Measurements from ENCODE around the gene MACROH2A1.

The MACROH2A1 gene

DNA sequence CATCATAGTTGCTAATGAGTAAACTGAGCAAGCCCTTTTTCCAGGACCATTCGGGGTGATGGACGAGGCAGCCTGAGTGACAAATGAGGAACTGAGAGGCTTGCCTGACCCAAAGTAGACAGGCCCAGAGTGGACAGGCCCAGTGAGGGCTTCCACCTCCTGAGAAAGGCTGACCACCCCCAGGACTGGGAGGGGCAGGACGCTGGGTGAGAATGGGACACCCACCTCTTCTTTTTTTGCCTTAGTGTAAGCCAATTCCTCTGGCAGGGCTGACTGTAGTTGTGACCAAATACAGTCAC, 68.3 kb downstream of the MACROH2A1 start:
- no peak for DNase-seq (ENCODE audit: low spot score)

DNA sequence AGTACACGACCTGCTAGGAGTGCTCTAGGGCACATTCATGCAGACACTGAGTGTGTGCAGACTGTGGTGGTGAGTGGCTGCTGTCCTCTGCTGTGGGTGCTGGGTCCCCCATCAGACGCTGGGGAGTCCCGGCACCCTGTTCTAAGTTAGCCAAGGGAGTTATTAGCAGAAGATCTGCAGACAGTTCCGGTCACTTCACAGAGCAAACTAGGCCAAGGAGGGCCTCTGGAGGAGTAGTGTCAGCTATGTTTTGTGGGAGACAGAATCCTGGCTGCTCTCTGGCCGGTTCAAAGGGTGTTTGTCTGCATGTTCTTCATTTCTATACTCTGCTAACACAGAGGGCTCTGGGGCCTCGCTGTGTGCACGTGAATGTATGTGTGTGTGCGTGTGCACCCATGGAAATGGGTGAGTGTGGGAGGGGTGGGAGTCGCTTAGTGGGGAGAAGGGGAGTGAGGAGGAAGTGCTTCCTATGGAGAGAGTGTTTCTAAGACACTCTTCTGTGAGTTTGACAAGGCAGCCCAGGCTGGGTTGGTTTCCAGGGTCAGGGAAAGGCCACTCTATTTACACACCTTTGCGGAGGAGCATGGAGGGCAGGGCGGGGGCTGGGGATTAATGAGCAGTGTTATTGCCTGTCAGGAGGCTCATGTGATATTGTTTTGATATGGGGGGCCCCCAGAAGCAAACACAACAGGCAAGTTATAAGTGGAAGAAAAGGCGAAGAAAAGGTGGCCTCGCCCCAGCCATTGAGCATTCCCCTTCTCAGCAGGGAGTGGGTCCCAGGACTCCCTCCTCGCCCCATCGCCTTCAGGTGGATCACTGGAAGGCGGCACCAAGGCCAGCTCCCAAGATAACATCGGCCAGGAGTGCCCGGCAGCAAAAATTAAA, 68.9 kb downstream of the MACROH2A1 start:
- no peak for DNase-seq (ENCODE audit: low spot score)

DNA sequence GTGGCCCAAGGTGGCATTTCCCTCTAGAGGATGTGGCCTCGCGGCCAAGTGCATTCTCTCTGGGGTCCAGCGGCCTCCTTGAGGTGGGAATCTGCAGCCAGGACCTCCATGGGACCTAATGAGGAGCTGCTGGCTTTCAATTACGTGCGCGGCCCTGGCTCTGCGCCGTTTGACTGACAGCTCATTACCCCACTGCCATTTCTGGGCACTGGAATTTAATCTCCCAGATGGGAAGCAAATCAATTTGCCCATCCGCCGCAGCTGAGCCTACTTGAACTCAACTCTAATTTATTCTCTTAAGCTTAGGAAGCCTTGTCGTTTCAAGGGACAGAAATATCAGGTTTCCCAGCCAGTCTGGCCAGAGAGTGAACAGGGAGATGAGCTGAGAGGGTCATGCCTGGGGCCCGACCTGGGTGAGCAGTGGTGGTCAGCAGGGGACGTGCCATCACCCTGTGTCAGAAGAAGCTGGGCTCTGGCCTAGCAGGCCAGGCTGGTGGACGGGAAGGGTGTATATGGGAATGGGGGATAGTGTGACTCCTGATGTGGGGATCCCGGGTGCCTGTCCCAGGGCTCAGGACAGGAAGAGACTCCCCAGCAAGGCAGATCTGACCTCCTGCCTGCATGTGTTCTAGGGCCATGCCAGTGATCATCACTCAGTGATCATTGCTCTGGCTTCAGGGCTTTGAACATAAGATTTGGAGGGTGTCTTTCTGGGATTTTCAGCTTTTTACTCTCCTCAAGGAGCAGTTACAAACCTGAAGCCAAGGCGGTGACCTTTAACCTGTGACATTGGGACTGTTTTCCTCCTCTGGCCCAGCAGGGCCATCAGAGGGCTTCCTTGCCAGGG, 69.7 kb downstream of the MACROH2A1 start:
- no peak for DNase-seq (ENCODE audit: low spot score)

DNA sequence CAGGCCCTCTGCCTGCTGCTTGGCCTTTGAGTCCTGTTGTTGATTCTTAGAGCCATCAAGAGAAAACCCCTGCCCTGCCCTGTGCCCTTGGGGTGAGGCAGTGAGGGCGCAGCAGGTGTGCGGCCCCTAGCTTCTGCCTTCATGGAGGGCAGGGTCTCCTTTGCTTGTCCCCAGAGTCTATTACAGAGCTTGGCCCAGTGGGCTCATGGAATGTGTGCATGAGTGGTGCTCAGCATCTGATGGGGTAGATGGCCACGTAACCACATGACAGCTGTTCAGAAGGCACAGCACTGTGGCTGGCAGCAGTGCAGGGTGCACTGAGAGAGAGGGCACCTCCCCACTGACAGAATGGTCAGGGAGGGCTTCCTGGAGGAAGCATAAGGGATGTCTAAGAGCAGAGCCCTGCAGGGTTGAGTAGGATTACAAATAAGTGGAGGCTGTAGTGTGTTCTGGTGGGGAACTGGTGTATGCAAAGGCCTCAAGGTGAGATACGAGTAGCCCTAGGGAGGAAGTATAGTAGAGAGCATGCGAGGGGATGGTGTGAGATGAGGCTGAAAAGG, 70.8 kb downstream of the MACROH2A1 start:
- DNase-seq (ENCODE audit: low spot score), result no peak

DNA sequence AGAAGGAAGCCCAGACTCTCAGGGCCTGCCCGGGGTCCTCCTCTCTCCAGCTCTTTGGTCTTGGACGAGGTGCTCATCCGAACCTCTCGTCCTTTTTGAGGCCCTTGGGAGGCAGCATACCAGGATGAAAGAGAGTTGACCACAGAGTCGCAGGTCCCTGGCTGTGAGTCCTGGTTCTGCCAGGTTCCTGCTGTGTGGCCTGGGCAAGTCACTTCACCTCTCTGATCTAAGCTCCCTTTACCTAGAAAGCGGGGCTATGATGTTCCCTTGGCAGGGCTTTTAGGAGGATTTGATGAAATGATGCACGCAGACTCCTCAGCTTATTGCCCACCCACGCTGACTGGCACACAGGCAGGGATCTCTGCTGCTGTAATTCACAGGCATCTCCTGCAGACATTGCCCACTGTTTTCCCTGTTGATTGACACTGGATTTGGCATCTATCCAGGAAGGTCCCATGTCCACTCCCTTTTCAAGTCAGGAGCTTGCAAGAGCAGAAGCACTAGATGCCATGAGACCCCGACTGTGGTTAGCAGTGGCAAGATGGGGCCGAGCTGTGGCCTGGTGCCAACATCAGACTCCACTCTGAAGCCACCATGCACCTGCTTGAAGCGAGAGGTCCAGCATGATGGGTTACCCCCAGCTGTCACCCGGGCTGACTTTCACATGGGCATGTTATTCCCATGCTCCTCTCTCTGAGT, 71.5 kb downstream of the MACROH2A1 start:
- DNase-seq (ENCODE audit: low spot score), result no peak

DNA sequence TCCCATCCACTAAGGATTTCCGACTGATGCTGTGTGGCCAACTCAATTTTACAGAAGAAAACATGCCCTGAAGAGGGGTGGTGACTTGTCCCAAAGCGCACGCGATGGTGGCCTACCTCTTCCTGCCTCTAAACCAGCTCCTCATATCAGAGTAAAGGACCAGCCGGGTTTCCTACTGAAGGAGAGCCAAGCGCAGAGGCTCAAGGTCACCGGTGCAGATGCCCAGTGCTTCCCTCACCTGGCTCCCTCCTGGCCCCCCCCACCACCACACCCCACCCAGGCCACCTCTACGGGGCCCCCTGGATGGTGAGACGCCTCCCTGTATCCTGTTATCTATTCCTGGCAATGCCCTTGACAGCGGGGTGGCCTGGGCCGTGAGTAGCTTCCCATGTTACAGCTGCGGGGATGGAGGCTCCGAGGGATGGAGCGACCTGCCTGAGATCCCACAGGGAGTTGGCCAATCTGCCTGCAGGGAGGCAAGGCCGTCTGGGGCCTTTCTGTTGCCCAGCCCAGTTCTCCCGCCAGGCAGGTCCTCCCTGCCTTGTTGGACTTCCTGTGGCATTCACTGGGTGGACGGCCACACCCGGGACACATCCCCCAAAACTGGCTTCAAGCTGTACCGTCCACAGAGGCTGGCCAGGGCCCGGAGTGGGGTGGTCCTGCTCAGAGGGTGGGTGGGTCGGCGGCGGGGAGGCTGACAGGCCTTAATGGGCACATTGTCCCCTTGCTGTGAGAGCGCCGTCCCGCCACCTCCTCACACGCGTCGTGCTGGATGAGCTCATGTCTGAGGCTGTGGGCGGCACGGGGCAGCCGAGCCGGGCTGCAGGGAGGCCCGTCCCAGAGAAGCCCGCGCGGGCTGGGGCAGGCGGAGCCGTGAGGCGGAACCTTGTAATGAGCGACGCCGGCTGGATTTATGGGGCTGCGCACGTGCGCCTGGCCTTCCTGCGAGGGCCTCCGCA, 72.5 kb downstream of the MACROH2A1 start:
- DNase-seq (ENCODE audit: low spot score), result peak; percentile 38

DNA sequence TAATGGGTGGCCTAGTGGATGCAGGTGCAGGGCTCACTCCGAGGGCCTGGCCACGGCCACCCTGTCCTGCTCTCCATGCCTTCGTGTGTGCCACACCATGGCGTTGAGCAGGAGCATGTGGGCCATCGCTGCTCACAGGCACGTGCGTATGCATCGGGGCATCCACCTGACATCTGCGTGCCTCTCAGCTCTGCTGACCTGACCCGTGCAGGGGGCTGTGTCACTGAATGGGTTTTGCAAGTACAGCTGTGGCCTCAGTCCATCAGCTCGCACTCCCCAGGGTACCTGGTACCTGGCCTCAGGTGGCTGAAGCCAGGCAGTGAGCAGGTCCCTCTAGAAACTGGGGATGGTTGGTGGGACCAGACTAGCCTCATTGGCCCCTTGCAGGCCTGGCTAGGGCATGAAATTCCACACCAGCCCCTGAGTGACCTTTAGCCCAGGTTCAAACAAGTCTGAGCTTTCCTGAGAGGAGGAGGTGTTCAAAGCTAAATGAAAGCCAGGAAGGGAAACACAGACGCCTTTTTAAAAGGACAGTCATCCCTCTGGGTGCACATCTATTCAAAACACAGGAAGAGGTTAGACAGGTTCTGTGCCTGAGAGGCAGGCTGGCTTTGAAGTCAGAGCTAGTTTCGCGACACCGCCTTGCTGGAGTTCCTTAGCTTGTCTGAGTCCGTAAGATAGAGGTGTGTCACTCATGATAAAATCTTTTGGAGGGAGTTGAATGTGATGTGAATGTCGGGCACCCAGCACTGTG, 74.0 kb downstream of the MACROH2A1 start:
- DNase-seq (ENCODE audit: low spot score), result no peak

DNA sequence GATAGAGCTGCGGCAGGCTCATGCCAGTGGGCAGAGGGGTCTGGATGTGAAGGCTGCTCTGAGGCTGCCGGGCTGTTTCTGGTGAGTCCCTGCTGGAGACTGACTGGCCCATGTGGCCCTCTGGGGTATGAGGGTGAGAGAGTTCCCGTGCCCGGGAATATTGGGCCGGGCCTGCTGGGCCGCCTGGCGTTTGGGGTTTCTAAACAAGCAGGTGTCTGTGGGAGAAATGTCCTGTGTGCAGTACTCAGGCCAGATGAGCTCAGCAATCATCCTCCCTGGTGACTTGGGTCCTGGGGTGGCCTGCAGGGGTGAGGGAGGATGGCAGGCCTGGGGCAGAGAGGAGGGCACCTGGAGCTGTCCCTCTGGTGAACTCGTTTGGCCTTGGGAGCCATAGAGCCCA, 74.9 kb downstream of the MACROH2A1 start:
- DNase-seq (ENCODE audit: low spot score), result no peak

DNA sequence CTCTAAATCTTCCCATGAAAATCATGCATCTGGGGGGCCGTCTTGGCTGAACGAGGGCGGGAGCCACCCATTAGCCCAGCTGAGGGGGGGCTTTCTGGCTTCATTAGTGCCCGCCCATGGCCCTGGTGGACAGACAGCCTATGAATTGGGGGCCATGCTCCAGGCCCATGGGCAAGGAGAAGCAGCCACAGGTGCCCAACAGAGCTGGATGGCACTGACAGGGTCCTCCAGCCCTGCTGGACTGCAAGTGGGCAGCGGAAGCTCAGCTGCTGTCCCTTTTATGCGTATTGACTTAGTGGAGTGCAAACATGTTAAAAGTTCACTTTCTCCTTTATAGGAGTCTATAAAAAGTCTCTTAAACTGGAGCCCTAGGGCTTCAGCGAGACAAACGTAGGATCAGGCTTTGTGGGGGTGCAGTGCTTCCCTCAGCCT, 75.3 kb downstream of the MACROH2A1 start:
- DNase-seq (ENCODE audit: low spot score), result no peak

DNA sequence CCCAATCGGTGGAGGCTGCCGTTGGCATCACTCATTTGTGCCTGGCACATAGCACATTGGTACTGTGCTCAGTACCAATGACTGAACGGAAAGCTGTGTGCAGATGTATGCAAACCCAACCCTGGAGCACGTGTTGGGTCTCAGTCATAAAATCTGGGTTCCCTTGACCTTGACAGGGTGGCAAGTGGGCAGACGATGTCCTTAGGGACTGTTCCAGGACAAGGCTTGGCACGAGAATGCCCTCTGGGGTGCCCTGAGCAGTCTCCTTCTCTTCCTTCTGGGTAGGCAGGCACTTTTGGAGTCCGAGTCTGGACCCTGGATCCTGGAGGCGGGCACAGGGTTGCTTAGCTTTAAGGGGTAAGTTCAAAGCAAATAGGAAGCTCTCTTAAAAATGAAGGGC, 75.8 kb downstream of the MACROH2A1 start:
- DNase-seq (ENCODE audit: low spot score), result no peak

DNA sequence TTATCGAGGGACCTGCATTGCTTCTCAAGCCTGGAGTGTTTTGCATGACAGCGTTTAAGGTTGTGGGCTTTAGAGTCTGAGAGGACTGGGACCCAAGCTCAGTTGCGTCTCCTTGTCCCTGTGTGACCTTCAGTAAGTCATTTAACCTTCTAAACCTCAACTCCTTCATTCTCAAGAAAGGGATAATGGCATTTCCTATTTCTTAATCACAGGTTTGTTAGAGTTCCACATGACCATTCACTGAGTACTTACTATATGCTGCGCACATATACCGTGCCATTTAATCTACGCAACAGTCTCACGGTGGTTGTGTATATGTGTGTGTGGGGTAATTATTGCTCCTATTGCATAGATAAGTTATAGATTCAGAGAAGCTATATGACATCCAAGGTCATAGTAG, 76.3 kb downstream of the MACROH2A1 start:
- no peak for DNase-seq (ENCODE audit: low spot score)

DNA sequence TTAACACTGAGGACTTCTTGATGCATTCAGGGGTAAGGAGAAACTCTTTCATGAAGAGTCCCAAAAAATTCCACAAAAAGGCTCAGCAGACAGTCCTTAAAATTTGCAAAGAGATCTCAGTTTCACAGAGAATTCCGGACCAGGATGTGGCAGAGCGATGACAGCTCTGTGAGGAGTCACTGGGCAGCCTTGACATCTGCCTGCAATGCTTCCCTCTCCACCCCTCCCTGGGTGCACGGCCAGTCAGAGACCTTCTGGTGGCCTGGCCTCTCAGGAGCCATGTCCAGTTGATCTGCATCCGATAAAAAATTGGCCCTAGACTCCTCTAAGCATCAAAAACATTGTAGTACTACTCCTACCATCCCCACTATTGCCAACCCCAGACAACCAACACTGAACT, 76.8 kb downstream of the MACROH2A1 start:
- DNase-seq (ENCODE audit: low spot score), result no peak

DNA sequence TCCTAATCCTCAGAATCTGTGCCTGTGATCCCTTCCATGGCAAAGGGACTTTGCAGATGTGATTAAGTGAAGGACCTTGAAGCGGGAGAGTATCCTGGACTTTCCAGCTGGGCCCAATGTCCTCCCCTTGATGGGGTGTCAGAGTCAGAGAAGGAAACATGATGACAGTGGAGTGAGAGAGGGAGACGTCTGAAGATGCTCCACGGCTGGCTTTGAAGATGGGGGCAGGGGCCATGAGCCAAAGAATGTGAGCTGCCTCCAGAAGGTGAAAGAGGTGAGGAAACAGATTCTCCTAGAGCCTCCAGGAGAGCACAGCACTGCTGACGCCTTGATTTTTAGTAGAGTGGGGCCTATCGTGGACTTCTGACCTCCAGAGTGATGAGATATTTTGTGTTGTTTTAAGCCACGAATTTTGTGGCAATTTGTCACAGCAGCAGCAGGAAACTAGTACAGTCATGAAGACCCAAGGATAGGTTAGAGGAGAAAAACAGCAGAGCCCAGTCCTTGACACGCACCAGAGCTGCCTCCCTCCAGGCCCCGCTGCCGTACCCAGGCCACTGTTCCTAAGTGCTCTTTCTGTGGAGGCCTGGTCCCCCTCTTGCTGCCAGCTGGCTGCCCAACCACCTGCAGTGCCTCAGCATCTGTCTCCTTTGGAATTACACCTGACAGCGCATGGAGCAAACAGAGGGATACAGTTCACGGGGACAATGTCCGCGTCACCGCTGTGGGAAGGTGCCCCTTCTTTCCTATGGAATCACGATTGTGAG, 78.1 kb downstream of the MACROH2A1 start:
- no peak for DNase-seq (ENCODE audit: low spot score)

DNA sequence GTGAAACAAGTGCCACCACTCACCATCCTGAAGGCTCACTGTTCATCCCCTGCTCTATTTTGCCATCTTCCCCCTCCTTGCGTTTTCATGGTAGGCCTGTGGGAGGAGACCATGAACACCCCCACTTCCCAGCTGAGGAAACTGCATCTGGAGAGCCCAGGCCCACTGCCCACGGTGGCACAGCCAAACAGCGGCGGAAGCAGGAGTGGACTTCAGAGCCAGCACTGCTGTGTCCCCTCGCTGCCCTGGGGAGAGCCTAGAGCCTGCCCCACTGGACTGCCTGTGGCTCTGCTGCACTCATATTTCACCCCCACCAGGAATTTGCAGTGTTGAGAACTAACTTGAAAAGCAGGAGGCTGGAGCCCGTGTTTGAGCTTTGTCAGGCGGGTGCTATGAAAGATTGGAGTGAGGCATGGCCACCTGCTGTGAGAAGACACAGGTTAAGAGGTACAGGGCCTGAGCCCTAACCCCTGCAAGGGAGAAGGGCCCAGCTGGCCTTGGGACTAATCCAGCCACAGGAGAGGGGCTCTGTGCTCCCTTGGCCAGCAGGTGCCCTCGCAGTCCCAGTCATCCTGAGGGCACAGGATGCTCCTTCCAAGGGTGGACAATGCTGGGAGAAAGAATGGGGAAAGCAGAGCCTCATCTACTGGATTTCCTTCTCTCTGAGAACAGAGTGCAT, 79.0 kb downstream of the MACROH2A1 start:
- no peak for DNase-seq (ENCODE audit: low spot score)

DNA sequence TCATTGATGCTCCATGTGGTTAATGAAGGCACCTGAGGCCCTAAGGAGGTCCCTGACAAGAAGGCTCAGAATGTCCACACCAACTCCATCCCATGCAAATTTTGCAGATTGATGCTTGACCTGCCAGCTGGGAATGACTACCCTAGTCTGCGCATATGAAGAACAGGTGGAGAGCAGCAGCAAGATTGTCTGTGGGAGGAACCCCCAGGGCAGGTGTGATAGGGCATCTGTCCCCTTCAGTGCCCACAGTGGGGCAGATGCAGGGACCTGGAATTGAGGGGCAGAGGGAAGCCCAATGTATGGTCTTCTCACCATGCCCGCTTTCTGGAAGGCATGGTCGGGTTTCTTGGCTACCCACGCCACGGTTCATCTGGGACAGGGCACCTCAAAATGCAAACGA, 79.6 kb downstream of the MACROH2A1 start:
- no peak for DNase-seq (ENCODE audit: low spot score)

DNA sequence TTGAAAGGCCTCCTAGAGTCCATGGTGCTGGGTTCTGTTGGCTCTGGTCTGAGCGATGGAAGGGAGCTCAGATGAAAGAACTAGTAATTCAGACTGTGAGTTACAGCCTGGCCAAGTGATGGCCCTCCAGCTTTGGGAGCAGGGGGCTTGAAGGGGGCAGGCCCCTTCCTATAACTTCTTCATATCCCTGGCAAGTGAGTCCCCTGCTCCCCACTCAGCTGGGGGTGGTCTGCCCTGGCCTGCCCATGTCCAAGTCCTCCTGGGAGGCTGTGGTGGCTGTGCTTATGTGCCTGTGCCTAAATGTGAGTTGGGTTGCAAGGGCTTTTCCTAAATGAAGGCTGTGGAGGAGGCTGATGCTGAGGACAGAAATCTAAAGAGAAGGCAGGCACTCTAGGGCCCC, 80.1 kb downstream of the MACROH2A1 start:
- no peak for DNase-seq (ENCODE audit: low spot score)

DNA sequence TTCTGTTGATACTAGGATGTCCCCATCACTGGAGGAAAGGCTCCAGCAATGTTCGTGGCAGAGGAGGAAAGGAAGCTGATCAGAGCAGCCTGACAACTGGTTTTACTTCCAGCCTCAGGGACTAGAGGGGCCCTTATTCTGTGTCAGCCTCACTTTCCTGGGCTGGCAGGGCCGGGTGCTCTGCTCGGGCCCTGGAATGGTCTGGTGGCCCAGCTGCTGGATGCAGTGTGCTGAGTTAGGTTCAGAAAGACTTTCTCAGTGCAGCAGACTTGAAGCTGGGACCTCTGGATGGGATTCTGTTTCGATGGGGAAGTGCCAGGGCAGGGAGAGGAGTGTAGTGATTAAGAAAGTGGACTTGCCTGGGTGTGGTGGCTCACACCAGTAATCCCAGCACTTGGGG, 81.0 kb downstream of the MACROH2A1 start:
- DNase-seq (ENCODE audit: low spot score), result no peak

DNA sequence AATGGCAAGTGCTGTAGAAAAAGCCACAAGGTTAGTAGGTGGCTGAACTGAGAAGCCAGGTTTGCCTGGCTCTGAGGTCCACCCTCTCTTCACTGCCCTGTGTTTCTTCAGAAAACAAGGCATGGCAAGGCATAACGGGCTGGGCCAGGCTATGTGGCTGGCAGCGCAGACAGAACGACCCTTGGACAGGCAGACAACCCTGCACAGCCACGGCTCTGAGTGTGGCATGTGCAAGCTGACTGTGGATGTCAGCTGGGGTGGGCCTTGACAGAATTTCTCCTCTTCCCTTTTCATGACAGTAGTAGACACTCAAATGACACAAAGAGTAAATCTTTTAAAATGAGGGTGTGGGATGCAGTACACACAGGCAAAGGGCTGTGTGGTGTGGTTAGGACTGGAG, 81.7 kb downstream of the MACROH2A1 start:
- DNase-seq (ENCODE audit: low spot score), result no peak

DNA sequence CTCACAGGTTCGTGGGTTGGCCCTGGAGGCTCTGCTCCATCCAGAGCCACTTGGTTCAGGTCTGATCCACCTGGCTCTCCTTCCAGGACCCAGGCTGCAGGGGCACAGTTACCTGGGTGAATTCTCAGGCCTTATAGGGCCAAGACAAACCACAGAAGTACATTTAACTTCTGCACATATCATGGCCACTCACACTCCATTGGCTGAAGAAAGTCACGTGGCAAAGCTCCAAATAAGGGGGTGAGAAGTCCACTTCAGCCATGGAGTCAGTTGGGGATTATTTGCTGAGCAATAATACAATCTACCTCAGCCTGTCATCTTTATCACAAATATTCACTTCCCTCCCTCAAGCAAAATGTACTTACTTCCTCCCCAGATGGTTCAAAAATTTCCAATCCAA, 83.6 kb downstream of the MACROH2A1 start:
- DNase-seq (ENCODE audit: low spot score), result no peak

Measured in AG08395 (cell line).